Stimulated activated memory B cell treated with anti-CD40 and anti-IgM and Interleukin-4, amounts not matched to agents 10 μg/mL and 1 μg/mL and 100 μg/mL, for 72 hours (primary cell): ENCODE data around the gene PARD3.
A peak's percentile ranks its signal among the peaks of the same experiment; 100 is the strongest.
"Not testable (repeated sequence)": the region's sequence is repeated elsewhere in the genome, so short reads cannot be mapped to it uniquely, and the experiment has no call there.

Experiments used
- ATAC-seq: fragments of 150-1000 bp; cut with Tn5 transposase; 2 replicates; pipeline ENCODE4 v1.10.0; 2021
- H3K27ac Mint-ChIP-seq: one replicate; pipeline ENCODE4 v1.8.0; 2022; ENCODE audit warnings: mild to moderate bottlenecking, mixed read lengths
- H3K27me3 Mint-ChIP-seq: one replicate; pipeline ENCODE4 v1.8.0; 2022; ENCODE audit warnings: mixed read lengths
- H3K36me3 Mint-ChIP-seq: one replicate; pipeline ENCODE4 v1.8.0; 2022; ENCODE audit warnings: mixed read lengths
- H3K4me1 Mint-ChIP-seq: one replicate; pipeline ENCODE4 v1.8.0; 2022; ENCODE audit warnings: mixed read lengths
- H3K4me3 Mint-ChIP-seq: one replicate; pipeline ENCODE4 v1.8.0; 2022; ENCODE audit warnings: mild to moderate bottlenecking, moderate library complexity, mixed read lengths
- H3K9me3 Mint-ChIP-seq: one replicate; pipeline ENCODE4 v1.8.0; 2022; ENCODE audit warnings: mixed read lengths

Gene PARD3

GRCh38 chr10:34794835-34795234 lies 20.3 kb downstream of the PARD3 start:
- Mint-ChIP-seq H3K4me1 (no peaks in the 10 kb centered on the region), H3K4me3 (no peak overlapping the region), H3K9me3 (peaks cover 2% of the 10 kb centered on the region)

DNA sequence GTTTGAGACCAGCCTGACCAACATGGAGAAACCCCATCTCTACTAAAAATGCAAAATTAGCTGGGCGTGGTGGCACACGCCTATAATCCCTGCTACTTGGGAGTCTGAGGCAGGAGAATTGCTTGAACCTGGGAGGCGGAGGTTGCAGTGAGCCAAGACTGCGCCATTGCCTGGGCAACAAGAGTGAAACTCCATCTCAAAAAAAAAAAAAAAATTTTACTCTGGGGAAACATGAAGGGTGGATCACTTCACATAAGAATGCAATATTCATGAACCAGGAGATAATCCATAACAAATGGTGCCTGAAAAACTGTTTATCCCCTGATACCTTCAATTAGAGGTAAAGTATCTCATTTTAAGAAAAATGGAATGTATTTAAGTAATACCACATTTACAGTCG lies 21.5 kb downstream of the PARD3 start:
- H3K4me1 Mint-ChIP-seq, H3K4me3 Mint-ChIP-seq, ATAC-seq, H3K36me3 Mint-ChIP-seq, H3K9me3 Mint-ChIP-seq, H3K27ac Mint-ChIP-seq: not testable (repeated sequence)
- H3K27me3 Mint-ChIP-seq, result peaks cover 17% of the 10 kb centered on the region

More at GRCh38 chr10:34794835-34795234, 20.3 kb downstream of the PARD3 start:
- no peak for ATAC-seq
- no peak overlapping the region for H3K27ac Mint-ChIP-seq
- H3K27me3 Mint-ChIP-seq, result peaks cover 17% of the 10 kb centered on the region
- H3K36me3 Mint-ChIP-seq, result no peaks in the 10 kb centered on the region

DNA sequence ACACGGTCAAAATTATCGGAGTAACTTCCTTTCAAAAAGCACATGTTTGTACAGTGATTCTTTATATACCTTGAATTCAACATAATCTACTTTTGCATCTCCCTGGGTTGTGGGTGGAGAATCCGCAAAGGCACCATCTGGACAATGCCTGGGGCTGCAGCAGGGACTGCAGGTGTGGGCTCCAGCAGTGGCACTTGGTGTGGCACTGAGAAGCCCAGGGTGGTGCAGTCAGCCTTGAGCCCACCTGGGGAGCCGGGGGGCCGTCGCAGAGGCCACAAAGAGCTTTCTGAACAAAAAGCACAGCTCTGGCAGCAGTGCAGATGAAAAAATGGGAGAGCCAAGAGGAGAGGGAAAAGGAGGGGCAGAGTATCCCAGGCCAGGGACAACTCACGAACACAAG lies 22.2 kb downstream of the PARD3 start:
- Mint-ChIP-seq H3K4me3 (no peak overlapping the region), H3K9me3 (no peaks in the 10 kb centered on the region), H3K27me3 (peaks cover 17% of the 10 kb centered on the region), H3K27ac (no peak overlapping the region), H3K4me1 (no peaks in the 10 kb centered on the region), H3K36me3 (no peaks in the 10 kb centered on the region)
- ATAC-seq, result no peak

DNA sequence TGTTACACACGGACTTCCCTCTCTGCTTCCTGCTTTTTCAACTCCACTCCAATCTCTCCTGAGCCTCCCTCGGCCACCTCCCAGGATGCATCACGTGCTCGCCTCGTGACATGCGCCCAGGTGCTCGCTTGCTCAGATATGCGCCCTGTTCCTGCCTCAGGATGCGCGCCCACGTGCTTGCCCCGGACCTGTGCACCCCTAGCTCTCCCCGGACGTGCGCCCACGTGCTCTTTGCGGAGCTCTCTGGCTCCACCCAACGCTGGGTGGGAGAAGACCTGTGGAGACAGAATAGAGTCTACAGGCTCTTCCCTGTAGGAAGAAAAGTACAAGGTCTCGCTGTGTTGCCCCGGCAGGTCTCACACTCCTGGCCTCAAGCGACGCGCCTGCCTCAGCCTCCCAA lies 23.1 kb downstream of the PARD3 start:
- H3K36me3 Mint-ChIP-seq, result no peaks in the 10 kb centered on the region
- H3K27me3 Mint-ChIP-seq, result peaks cover 17% of the 10 kb centered on the region
- no peaks in the 10 kb centered on the region for H3K9me3 Mint-ChIP-seq
- ATAC-seq, result peak; percentile 42
- H3K4me3 Mint-ChIP-seq, result no peak overlapping the region
- no peak overlapping the region for H3K27ac Mint-ChIP-seq
- no peaks in the 10 kb centered on the region for H3K4me1 Mint-ChIP-seq

DNA sequence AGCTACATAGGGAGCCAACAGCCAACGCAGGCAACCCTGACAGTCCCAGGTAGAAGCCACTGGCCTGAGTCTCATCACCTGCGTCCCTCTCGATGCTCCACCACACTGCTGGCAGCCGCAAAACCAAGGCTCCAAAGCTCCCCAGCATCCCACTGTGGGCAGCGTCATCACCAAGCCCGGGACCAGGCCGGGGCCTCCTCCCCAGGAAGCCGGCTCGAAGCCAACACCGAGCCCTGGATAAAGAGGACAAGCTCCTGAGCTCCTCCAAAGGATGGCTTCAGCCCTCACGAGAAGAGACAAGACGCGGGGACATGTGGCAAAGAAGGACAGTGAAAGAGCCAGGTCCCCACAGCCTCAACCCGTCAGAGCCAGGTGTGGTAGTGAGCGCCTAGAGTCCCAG lies 23.9 kb downstream of the PARD3 start:
- no peak overlapping the region for H3K27ac Mint-ChIP-seq

DNA sequence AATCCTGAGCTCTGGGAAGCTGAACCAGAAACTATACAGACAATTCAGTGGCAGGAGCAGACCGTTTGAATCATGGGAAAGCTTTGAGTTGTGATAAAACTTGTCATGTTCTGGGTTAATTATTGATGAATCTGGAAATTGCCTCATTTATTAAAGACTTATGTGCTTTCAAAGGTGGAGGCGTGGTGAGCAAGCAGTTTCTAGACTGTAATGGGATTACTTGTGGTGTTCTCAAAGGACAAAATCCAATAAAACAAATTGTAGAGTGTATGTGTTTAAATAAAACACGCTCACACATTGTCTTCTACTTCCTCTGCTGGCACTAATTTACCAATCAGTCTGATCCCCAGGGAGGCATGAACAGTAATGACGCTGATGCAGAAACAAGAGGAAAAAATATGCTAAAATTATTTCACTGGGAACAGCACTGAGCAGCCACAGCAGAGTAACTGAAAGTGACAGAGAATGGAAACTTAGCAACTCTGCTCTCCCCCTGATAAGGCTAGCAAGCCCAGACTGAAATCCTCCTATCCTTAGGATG lies 25.1 kb downstream of the PARD3 start:
- Mint-ChIP-seq H3K4me1 (no peaks in the 10 kb centered on the region), H3K4me3 (no peak overlapping the region), H3K27ac (no peak overlapping the region), H3K9me3 (no peaks in the 10 kb centered on the region), H3K36me3 (no peaks in the 10 kb centered on the region), H3K27me3 (peaks cover 17% of the 10 kb centered on the region)
- no peak for ATAC-seq

More for the DNA sequence above, 23.9 kb downstream of the PARD3 start:
- H3K27me3 Mint-ChIP-seq, result peaks cover 17% of the 10 kb centered on the region
- H3K4me1 Mint-ChIP-seq, result no peaks in the 10 kb centered on the region
- ATAC-seq, result no peak
- no peaks in the 10 kb centered on the region for H3K9me3 Mint-ChIP-seq
- H3K4me3 Mint-ChIP-seq, result no peak overlapping the region
- no peaks in the 10 kb centered on the region for H3K36me3 Mint-ChIP-seq

GRCh38 chr10:34786464-34786863 lies 28.6 kb downstream of the PARD3 start:
- no peak for ATAC-seq
- peaks cover 17% of the 10 kb centered on the region for H3K27me3 Mint-ChIP-seq
- H3K27ac Mint-ChIP-seq, result no peak overlapping the region
- no peaks in the 10 kb centered on the region for H3K4me1 Mint-ChIP-seq
- H3K4me3 Mint-ChIP-seq, result no peak overlapping the region
- no peaks in the 10 kb centered on the region for H3K9me3 Mint-ChIP-seq
- no peaks in the 10 kb centered on the region for H3K36me3 Mint-ChIP-seq

- no peak for ATAC-seq
- H3K27ac Mint-ChIP-seq, result no peak overlapping the region
- no peaks in the 10 kb centered on the region for H3K9me3 Mint-ChIP-seq
- peaks cover 27% of the 10 kb centered on the region for H3K27me3 Mint-ChIP-seq
- H3K4me3 Mint-ChIP-seq, result no peak overlapping the region
- H3K4me1 Mint-ChIP-seq, result peaks cover 8% of the 10 kb centered on the region
- H3K36me3 Mint-ChIP-seq, result no peaks in the 10 kb centered on the region
Observed at GRCh38 chr10:34781711-34782110, 33.4 kb downstream of the PARD3 start.

- Mint-ChIP-seq H3K27ac (no peak overlapping the region), H3K27me3 (peaks cover 27% of the 10 kb centered on the region), H3K36me3 (no peaks in the 10 kb centered on the region), H3K4me1 (peaks cover 8% of the 10 kb centered on the region), H3K9me3 (no peaks in the 10 kb centered on the region), H3K4me3 (no peak overlapping the region)
- ATAC-seq, result peak; percentile 16
Observed at GRCh38 chr10:34780818-34781380, 34.2 kb downstream of the PARD3 start.

- Mint-ChIP-seq H3K4me3 (no peak overlapping the region), H3K27me3 (peaks cover 18% of the 10 kb centered on the region), H3K27ac (no peak overlapping the region), H3K4me1 (peaks cover 8% of the 10 kb centered on the region), H3K9me3 (no peaks in the 10 kb centered on the region), H3K36me3 (no peaks in the 10 kb centered on the region)
- no peak for ATAC-seq
Observed at GRCh38 chr10:34778237-34778636, 36.9 kb downstream of the PARD3 start.

- Mint-ChIP-seq H3K4me1 (peaks cover 7% of the 10 kb centered on the region), H3K27ac (no peak overlapping the region), H3K36me3 (no peaks in the 10 kb centered on the region), H3K4me3 (no peak overlapping the region), H3K9me3 (no peaks in the 10 kb centered on the region), H3K27me3 (peaks cover 7% of the 10 kb centered on the region)
- no peak for ATAC-seq
Observed at GRCh38 chr10:34776090-34776690, 38.9 kb downstream of the PARD3 start.

DNA sequence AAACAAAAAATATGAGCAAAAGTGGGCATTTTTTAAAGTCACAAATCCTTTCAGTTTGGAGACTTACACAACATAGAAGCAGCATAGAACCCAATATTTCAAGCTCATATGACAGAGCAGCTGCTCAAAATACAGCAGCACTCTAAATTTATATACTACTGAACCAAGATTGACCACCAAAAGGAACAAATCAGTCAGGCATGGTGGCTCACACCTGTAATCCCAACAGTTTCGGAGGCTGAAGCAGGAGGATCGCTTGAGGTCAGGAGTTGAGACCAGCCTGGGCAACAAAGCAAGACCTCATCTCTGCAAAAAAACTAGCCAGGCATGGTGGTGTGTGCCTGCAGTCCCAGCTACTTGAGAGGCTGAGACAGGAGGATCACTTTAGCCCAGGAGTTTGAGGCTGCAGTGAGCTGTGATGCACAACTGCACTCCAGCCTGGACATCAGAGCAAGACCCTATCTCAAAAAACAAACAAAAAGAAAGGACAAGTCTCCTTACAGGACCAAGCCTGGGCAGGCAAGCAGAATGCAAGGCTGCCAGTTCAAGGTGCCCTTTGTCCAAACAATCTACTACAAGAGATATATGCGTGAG lies 40.0 kb downstream of the PARD3 start:
- Mint-ChIP-seq H3K36me3 (no peaks in the 10 kb centered on the region), H3K4me3 (no peak overlapping the region), H3K27me3 (no peaks in the 10 kb centered on the region), H3K27ac (no peak overlapping the region), H3K9me3 (no peaks in the 10 kb centered on the region), H3K4me1 (no peaks in the 10 kb centered on the region)
- ATAC-seq, result no peak

DNA sequence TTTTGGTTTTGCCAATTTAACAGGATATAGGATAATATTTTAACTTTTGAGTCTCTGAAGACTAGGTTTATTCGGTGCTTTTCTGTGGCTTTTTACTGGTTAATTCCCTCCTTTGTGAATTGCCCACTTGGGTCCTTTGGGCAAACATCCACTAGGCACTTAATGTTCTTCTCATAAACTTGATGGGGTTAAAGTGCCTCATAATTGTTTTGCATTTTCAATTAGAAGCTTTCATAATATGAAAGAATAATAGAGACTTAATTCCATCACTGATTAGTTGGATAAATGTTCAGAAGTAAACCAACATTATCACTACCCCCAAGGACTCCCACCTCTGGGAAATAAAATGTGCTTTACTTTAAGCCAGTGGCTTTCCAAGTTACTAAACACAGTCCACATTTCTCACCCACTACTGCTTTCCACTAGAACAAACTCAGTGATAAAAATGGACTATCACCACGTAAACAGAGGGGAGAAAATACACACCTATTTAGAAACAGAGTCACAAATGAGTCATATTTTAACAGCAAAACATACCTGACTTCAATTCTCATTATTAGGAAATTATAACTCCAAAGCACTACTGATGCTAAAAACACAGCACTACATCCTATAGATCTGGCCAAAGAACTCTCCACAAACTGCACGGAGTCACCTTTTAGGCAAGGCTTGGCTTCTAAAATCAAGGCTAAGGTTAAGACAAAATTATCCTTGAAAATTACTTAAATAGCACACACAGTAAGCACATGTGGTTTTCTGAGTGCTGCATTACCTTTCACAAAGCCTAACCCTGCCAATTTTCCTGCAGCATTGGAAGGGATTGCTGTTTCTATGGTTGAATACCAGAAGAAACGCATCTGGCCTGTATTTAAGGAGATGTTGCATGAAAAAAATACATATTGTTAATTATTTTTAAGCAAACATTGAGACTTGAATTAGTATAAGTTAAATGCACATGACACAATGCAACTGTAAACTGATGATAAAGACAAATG lies 41.2 kb downstream of the PARD3 start:
- ATAC-seq, result no peak
- no peaks in the 10 kb centered on the region for H3K36me3 Mint-ChIP-seq
- H3K27me3 Mint-ChIP-seq, result no peaks in the 10 kb centered on the region
- H3K27ac Mint-ChIP-seq, result no peak overlapping the region
- no peaks in the 10 kb centered on the region for H3K4me1 Mint-ChIP-seq
- no peaks in the 10 kb centered on the region for H3K9me3 Mint-ChIP-seq
- H3K4me3 Mint-ChIP-seq, result no peak overlapping the region

GRCh38 chr10:34771525-34771924 lies 43.6 kb downstream of the PARD3 start:
- Mint-ChIP-seq H3K4me1 (no peaks in the 10 kb centered on the region), H3K36me3 (no peaks in the 10 kb centered on the region), H3K27me3 (no peaks in the 10 kb centered on the region), H3K4me3 (no peak overlapping the region), H3K9me3 (no peaks in the 10 kb centered on the region), H3K27ac (no peak overlapping the region)
- ATAC-seq, result no peak

GRCh38 chr10:34771106-34771505 lies 44.0 kb downstream of the PARD3 start:
- H3K36me3 Mint-ChIP-seq, result no peaks in the 10 kb centered on the region
- H3K4me3 Mint-ChIP-seq, result no peak overlapping the region
- H3K27ac Mint-ChIP-seq, result no peak overlapping the region
- ATAC-seq, result no peak
- H3K9me3 Mint-ChIP-seq, result no peaks in the 10 kb centered on the region
- no peaks in the 10 kb centered on the region for H3K27me3 Mint-ChIP-seq
- no peaks in the 10 kb centered on the region for H3K4me1 Mint-ChIP-seq
